Neural progenitor cell (in vitro differentiated cells): ENCODE results near the gene ACAP2.

Experiments
- EZH2 ChIP-seq: fragments of 200-600 bp; sonication (generic); IDR thresholded peaks from 2 replicates; pipeline ENCODE4 v1.6.1; 2017; ENCODE audit warnings: antibody characterized with exemption, mild to moderate bottlenecking, moderate library complexity
- EZH2phosphoT487 ChIP-seq: fragments of 200-600 bp; sonication (generic); IDR thresholded peaks from 2 replicates; pipeline ENCODE4 v1.6.1; 2017; ENCODE audit warnings: antibody characterized with exemption
- TF ChIP-seq, protein P1 (sequence below): fragments of 200-600 bp; sonication (generic); IDR thresholded peaks from 2 replicates; pipeline ENCODE4 v1.5.1; 2017; ENCODE audit warnings: antibody characterized with exemption, mild to moderate bottlenecking

DNA sequence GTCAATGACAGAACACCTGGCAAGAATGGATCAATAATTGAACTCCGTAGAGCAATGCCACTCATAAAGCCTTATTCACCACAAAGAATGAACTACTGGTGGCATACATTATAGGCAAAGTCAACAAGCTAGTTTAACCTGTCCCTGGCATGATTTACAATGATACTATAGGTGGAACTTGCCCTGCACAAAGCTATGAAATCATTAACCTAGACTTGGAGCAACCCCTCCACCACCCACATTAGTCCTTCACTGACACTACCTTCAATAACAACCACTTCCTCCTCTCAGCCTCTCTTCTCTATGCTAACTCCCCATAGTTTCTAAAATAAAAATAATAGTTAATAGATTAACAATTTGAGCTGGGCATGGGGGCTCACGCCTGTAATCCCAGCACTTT, 54.4 kb downstream of the ACAP2 start:
- TF ChIP-seq, protein P1, sequence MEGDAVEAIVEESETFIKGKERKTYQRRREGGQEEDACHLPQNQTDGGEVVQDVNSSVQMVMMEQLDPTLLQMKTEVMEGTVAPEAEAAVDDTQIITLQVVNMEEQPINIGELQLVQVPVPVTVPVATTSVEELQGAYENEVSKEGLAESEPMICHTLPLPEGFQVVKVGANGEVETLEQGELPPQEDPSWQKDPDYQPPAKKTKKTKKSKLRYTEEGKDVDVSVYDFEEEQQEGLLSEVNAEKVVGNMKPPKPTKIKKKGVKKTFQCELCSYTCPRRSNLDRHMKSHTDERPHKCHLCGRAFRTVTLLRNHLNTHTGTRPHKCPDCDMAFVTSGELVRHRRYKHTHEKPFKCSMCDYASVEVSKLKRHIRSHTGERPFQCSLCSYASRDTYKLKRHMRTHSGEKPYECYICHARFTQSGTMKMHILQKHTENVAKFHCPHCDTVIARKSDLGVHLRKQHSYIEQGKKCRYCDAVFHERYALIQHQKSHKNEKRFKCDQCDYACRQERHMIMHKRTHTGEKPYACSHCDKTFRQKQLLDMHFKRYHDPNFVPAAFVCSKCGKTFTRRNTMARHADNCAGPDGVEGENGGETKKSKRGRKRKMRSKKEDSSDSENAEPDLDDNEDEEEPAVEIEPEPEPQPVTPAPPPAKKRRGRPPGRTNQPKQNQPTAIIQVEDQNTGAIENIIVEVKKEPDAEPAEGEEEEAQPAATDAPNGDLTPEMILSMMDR = no peak
- no peak for TF ChIP-seq EZH2
- TF ChIP-seq EZH2phosphoT487 = no peak
